ENCODE measurements around the gene KRTAP5-6.

GRCh38 chr11:1668911-1669473 is 28.0 kb upstream of the KRTAP5-6 start:
- TF ChIP-seq POLR2A (IDR thresholded peaks at IDR 0.05) (no peak), CTCF (IDR thresholded peaks at IDR 0.05) (no peak)
